ENCODE results near the gene RBM48.

Gene RBM48

DNA sequence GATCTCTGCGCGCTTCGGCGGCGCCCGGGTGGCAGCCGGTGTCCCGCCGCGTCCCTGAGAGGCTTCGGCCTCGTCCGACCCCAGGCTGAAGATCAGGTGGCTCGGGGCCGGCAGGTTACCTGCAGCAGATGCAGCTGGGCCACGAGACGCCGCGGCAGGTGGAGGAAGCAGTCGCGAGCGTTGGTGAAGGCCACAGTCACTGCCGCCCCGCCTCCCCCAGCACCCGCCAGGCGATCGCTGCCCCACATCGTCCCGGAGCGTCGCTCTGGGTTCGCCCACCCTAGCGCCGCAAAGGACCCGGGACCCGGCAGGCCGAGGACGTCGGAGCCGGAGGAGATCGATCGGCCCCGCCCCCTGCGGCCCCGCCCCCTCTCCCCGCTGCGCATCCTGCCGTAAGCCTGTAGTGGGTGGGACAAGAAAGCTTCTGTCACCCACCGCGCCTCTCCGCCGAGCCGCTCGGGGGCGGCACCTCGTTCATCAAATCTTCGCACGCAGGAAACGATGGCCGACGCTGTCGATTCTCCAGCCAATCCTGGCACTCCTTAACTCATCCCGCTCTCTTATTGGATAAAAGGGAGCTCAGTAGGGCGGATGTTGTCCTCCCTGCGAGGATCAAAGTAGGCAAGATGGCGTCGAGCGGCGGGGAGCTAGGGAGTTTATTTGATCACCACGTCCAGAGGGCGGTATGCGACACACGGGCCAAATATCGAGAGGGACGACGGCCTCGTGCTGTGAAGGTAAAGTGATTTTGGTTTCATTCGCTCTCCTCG is at the start of gene RBM48, which contains the start of gene PEX1:
TSS of gene RBM48 (plus strand) at position 608 of the 770 bp plus-strand sequence. CDS start at position 627, 19 bp downstream.
TSS of gene PEX1 (minus strand) at position 333 of the 770 bp plus-strand sequence. CDS start at position 248, 85 bp downstream.
- TF ChIP-seq GATA2 (IDR thresholded peaks at IDR 0.05; ENCODE audit: low read depth, low read length) (no peak), GATA3 (IDR thresholded peaks at IDR 0.05; ENCODE audit: low read depth, low read length) (no peak)

DNA sequence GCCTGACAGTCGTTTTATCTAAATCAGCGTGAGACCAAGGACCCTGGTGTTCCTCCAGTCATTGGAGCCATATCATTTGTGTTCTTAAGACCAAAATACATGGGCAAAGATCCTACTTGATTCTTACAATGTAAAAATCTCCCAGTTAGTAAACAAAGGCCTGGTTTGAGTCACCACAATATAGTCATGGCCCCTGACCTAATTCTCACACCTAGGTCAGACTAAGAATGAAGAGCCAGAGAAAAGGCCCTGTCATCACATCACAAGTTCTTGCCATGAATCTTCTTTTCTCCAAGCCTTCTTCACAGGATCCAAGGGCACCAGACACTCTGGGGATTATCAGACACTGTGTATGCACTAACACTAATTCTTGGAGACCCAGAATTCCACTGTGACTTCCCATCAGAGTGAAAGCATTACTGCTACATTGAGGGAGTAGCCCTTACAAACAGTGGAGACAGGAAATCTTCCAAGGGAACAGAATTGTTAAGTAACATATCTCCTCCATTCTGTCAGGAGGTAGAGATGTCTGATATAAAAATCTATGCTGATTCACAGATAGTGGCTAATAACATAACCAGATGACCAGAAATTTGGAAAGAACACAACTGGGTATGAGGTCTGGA is 43.2 kb upstream of the RBM48 start:
- TF ChIP-seq GATA3 (IDR thresholded peaks at IDR 0.05; ENCODE audit: low read depth, low read length), result no peak
- TF ChIP-seq GATA2 (IDR thresholded peaks at IDR 0.05; ENCODE audit: low read depth, low read length), result no peak

DNA sequence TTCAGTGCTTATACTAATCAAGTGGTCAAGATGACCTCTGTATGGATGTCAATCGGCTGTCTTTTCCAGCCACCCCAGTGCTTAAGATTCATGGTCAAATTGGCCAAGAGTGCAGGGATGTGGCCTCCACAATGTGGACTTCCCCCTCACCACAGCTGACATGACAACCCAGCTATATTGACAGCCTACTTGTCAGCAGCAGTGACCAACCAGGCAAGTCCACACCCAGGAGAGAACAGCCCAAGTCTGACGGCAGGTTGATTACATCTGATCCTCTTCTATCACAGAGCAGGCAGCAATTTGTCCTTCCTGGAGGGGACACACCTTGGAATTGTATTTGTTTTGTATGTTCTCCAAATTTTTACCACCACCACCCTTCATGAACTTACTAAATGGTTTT is 42.6 kb upstream of the RBM48 start:
- TF ChIP-seq GATA3 (IDR thresholded peaks at IDR 0.05; ENCODE audit: low read depth, low read length) (no peak), GATA2 (IDR thresholded peaks at IDR 0.05; ENCODE audit: low read depth, low read length) (no peak)

DNA sequence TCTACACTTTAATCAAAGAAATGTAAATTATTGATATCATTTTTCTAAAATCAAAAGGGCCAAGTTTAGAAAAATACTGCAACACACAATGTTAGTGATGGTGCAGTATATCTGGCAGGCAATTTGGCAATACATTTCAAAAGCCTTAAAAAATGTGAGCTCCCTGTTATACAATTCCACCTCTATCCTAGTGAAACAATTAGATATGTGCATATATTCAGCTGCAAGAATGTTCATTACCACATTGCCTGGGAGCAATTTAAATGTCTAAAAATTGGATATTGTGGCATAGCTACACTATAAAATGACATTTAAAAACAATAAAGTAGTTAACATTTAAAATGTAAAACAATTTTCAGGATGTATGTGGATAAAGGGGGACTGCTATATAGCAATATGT is 40.8 kb upstream of the RBM48 start:
- TF ChIP-seq GATA3 (IDR thresholded peaks at IDR 0.05; ENCODE audit: low read depth, low read length), result no peak
- no peak for TF ChIP-seq GATA2 (IDR thresholded peaks at IDR 0.05; ENCODE audit: low read depth, low read length)

DNA sequence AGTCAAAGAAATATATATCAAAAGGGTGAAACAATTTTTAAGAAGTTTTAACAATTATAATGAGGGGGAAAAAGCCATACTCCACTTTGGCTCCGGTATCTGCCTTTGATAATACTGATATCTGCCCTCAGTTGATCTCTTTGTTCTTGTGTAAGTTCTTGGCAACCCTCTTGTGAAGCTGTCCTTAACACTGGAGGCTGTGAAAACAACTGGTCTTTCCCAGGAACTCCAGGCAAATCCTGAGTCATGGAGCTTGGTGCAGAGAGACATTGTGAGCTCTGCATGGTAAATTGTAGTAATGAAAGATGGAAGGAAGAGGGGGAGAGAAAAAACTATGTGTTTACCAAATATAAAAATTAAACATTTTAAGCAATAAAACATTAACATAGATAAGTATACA is 39.0 kb upstream of the RBM48 start:
- TF ChIP-seq GATA2 (IDR thresholded peaks at IDR 0.05; ENCODE audit: low read depth, low read length) (no peak), GATA3 (IDR thresholded peaks at IDR 0.05; ENCODE audit: low read depth, low read length) (no peak)

DNA sequence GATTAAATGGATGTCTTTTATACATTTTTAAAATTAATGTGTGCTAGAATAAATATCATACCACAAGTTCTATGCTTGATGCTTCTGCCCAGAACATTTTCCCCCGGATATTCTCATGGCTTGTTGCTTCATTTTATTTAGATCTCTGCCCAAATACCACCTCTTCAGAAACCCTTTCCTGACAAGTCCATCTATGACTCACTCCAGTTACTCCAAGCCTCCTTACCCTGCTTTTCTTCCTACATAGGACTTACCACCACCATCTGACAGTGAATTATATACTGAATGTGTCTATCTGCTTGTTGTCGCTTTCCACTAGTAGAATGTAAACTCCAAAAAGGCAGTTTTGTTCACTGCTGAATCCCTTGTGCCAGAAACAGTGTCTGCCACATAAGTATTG is 31.7 kb upstream of the RBM48 start:
- TF ChIP-seq GATA2 (IDR thresholded peaks at IDR 0.05; ENCODE audit: low read depth, low read length), result no peak
- TF ChIP-seq GATA3 (IDR thresholded peaks at IDR 0.05; ENCODE audit: low read depth, low read length), result no peak

DNA sequence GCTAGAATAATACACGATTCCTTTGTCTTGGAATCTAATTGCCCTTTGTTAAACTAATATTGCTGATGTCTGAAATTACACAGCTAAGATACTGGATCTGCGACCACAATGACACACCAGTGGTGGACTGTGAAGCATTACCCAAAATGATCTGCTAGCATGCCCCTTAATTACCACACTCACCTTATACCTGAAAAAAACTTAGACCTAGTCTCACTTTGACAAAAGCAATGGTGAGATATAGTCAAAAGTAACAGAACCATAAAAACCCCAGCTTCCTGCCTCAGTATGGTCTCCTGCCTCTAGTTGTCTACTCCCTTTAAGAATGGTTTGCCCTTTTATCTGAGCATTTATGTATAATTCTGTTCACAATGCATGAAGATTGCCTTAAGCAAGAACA is 30.0 kb upstream of the RBM48 start:
- no peak for TF ChIP-seq GATA2 (IDR thresholded peaks at IDR 0.05; ENCODE audit: low read depth, low read length)
- TF ChIP-seq GATA3 (IDR thresholded peaks at IDR 0.05; ENCODE audit: low read depth, low read length), result no peak

DNA sequence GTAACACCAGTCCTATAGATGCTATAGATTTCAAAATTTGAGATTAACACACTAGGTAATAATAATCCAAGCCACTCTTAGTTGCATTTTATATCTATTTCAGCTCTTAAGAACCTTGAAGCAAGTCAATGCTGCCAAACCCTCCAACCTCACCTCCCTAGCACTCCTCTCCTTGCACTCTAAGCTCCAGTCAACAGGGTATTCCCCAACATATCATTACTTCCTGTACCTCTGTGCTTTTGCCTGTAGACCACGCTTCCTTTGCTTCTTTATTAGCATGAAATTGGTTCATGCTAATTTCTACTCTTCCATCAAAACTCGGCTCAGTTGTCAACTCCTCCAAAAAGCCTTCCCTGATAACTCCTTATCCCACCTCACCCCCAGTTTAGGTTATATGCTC is 24.8 kb upstream of the RBM48 start:
- no peak for TF ChIP-seq GATA2 (IDR thresholded peaks at IDR 0.05; ENCODE audit: low read depth, low read length)
- TF ChIP-seq GATA3 (IDR thresholded peaks at IDR 0.05; ENCODE audit: low read depth, low read length), result no peak

DNA sequence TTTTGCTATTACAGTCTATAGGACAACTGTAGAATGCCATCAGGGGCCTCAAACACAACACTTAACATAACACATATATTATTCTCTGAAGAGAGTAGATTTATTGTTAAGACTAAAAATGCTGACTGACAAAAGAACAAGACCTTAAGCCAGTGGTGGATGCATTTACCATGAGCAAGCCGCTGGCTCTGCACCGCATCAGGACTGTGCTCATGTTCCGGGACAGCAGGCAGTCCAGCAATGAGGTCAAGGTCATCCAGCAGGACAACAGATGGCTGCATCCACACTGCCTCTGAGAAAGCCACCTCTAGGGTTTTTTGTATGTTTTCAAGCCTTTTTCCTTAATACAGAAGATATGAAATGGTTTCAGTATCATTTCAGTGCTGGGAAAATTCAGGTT is 24.0 kb upstream of the RBM48 start:
- TF ChIP-seq GATA2 (IDR thresholded peaks at IDR 0.05; ENCODE audit: low read depth, low read length) (no peak), GATA3 (IDR thresholded peaks at IDR 0.05; ENCODE audit: low read depth, low read length) (no peak)

DNA sequence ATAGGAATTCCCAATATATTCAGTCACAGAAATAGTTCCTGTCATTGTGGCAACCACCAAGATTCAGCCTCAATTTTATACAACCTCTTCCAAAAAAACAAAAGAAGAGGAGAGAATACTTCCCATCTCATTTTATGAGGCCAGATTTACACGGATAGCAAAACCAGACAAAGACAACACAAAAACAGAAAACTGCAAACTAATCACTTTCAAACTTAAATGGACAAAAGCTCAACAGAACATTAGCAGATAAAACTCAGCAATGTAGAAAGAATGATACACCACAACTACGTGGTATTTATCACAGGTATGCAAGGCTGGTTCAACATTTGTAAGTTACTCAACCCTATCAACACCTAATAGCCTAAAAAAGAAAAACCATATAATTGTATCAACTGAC is 22.2 kb upstream of the RBM48 start:
- no peak for TF ChIP-seq GATA3 (IDR thresholded peaks at IDR 0.05; ENCODE audit: low read depth, low read length)
- TF ChIP-seq GATA2 (IDR thresholded peaks at IDR 0.05; ENCODE audit: low read depth, low read length), result no peak

DNA sequence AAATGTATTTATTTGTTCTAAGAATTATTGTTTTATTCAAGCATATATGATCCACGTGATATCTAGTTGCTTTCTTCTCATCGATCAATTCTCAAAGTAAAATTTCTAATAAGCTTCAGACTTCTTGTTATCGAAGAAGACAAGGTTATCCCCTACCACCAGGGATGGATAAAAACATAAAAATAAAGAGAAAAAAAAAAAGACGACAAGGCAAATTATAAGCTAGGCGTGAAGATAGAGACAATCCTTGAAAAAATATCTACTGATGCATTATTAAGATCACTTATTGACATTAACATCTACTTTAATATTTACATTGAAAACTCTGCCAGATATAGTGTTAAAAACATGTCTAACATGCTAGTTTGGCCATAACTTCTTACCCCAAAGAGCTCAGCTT is 19.6 kb upstream of the RBM48 start:
- no peak for TF ChIP-seq GATA2 (IDR thresholded peaks at IDR 0.05; ENCODE audit: low read depth, low read length)

DNA sequence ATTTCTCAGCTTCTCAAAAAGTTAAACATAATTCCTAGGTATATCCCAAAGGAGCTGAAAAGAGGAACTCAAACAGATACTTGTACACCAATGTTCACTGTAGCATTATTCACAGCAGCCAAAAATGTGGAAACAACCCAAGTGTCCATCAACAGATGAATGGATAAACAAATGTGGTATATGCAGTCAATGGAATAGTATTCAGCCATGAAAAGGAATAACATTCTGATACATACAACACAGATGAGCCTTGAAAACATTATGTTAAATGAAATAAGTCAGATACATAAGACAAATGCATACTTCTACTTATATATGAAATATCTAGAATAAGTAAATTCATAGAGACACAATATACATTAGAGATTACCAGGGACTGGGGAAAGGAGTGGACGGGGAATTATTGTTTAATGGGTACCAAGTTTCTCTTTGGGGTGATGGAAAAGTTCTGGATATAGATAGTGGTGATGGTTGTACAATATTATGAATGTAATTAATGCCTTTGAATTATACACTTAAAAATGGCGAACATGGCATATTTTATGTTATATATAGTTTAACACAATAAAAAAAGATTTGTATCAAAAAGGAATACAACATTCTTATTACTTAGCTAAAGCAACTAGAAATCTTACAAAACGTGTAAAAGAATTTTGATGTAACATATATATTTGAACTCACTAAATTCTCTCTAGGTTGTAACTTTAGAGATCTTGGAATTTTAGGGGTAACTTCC is 15.3 kb upstream of the RBM48 start:
- TF ChIP-seq GATA2 (IDR thresholded peaks at IDR 0.05; ENCODE audit: low read depth, low read length) (no peak), GATA3 (IDR thresholded peaks at IDR 0.05; ENCODE audit: low read depth, low read length) (no peak)

DNA sequence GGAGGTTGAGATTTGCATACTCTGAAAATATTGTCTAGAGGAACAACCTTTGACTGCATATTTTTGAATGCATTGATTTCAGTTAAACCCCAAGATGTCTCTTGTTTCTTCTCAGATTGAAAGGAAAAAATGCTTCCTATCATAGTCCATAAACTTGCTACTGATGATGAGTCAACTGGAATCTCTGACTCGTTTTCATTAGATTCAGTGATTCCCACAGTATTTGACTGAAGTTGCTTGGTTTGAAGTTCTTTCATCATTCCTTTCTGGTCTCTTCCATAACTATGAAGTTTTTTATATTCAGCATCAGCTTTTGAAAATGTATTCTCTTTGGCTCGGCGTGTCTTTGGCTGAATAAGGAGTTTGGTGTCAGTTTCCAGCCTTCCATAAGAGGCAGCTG is 11.0 kb upstream of the RBM48 start:
- TF ChIP-seq GATA3 (IDR thresholded peaks at IDR 0.05; ENCODE audit: low read depth, low read length) (no peak), GATA2 (IDR thresholded peaks at IDR 0.05; ENCODE audit: low read depth, low read length) (no peak)

DNA sequence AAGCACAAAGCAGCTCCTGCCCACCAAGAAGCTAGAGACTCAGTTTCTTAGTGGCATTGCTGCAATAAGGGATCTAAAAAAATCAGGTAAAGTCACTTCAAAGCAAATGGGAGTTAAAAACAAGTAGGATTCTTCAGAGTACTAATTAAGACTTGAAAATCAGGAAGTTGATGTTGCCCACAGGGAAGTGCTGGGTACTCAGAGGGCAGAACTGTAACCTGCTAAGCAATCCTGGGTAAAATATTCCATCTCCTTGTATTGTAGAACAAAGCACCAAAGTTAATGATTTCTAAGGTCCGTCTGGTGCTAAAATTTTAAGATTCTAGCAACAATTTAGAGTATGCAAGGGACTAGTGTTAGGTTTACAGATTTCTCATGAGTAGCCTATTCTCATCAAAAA is 8.6 kb upstream of the RBM48 start:
- TF ChIP-seq GATA3 (IDR thresholded peaks at IDR 0.05; ENCODE audit: low read depth, low read length), result no peak
- no peak for TF ChIP-seq GATA2 (IDR thresholded peaks at IDR 0.05; ENCODE audit: low read depth, low read length)

DNA sequence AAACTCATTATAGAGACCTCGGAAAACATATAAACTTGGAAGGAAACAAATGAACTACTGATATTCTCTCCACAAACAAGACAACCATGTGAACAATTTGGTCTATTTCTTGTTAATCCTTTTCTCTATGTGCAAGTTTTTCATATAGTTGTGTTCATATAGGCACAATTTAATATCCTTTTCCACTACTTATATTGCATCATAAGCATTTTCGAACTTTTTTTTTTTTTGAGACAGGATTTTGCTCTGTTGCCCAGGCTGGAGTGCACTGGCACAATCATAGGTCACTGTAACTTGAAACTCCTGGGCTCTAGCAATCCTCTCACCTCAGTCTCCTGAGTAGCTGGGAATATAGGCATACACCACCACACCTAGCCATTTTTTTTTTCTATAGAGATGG is 5.5 kb upstream of the RBM48 start:
- TF ChIP-seq GATA2 (IDR thresholded peaks at IDR 0.05; ENCODE audit: low read depth, low read length) (no peak), GATA3 (IDR thresholded peaks at IDR 0.05; ENCODE audit: low read depth, low read length) (no peak)

All from SH-SY5Y (cell line).